Hippocampal formation (tissue), 2 donors: Measurements from ENCODE around the gene ATP13A3.
A peak's percentile ranks its signal among the peaks of the same experiment; 100 is the strongest.
"Not testable (repeated sequence)": the region's sequence is repeated elsewhere in the genome, so short reads cannot be mapped to it uniquely, and the experiment has no call there.

ENCODE experiments used
- DNase-seq, 2 donors: peaks; one replicate each; lab custom pipeline; 2025; lab: John Stamatoyannopoulos, UW

Gene ATP13A3

GRCh38 chr3:194486540-194487288 lies at the start of gene ATP13A3:
Gene ATP13A3 (minus strand): TSS chr3:194487002. CDS start chr3:194462190, 24,812 bp downstream.
- DNase-seq, result peak; percentile 89 to 93

DNA sequence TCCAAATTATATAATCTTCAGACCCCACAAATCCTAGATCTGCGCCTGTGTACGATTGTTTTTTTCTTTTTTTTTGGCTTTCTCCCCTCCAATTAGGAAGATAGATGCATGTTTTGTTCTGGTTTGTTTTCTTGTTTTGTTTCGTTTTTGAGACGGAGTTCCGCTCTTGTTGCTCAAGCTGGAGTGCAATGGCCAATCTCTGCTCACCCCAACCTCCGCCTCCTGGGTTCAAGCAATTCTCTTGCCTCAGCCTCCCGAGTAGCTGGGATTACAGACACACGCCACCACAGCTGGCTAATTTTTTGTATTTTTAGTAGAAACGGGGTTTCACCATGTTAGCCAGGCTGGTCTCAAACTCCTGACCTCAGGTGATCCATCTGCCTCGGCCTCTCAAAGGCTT lies 48.4 kb upstream of the ATP13A3 start:
- not testable (repeated sequence) for DNase-seq

DNA sequence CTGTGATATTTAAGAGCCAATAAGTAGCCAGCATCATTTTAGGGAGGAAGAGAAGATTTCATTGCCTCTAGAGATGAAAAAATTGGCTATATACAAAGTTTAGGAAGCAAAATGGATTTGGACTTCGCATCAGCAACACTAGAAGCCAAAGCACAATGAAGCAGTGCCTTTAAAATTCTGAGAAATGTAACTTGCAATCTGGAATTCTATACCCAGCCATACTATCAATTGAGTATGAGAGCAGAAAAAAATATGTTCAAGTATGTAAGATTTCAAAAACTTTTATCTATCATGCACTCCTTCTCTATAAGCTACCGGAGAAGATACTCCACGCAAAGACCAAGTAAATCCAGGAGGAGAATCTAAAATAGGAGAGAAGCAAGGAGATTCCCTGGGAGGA lies 47.4 kb upstream of the ATP13A3 start:
- no peak for DNase-seq

- DNase-seq, result no peak
Measured at GRCh38 chr3:194532591-194532990, 45.8 kb upstream of the ATP13A3 start.

- no peak for DNase-seq
Measured at GRCh38 chr3:194527726-194528125, 40.9 kb upstream of the ATP13A3 start.

DNA sequence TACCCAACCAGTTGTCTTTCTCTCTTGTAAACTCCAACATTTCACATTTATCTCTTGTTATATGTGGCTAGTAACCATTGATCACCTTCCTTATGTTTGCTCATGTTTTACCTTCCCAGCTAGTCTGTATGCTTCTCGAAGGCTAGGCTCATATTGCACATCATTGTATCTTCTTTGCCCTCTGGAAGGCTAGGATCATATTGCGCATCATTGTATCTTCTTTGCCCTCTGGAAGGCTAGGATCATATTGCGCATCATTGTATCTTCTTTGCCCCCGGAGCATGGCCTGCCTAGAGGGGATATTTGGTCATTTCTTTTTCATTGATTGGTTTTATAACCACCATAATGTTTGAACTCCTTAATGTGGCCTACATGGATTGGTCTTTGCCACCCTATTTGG lies 39.4 kb upstream of the ATP13A3 start:
- DNase-seq, result no peak

DNA sequence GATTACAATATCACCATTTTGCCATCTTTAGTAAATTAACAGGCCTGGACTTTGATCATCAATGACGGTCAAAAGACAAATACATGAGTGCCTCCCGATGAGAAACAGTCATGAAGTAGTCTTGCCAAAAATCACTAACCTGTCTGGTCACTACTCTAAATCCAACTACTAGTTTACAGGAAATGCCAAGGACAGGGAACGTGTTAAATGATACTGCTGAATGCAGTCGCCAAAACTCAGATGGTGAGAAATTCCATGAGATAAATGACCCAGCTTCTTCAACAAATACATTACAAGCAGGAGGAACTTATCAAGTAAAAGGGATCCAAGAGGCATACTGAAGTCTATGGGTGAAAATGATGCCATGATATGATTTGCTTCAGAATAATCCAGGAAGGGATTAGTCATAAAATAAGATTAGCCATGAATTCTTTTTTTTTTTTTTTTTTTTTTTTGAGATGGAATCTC lies 35.8 kb upstream of the ATP13A3 start:
- DNase-seq, result no peak

GRCh38 chr3:194521510-194522260 lies 34.9 kb upstream of the ATP13A3 start:
- DNase-seq, result no peak

GRCh38 chr3:194520682-194521162 lies 33.9 kb upstream of the ATP13A3 start:
- DNase-seq, result not testable (repeated sequence)

DNA sequence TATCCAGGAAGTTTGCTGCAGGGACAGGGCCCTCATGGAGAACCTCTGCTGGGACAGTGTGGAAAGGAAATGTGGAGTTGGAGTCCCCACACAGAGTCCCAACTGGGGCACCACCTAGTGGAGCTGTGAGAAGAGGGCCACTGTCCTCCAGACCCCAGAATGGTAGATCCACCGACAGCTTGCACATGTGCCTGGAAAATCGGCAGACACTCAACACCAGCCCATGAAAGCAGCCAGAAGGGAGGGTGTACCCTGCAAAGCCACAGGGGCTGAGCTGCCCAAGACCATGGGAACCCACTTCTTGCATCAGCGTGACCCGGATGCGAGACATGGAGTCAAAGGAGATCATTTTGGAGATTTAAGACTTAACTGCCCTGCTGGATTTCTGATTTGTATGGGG lies 33.4 kb upstream of the ATP13A3 start:
- not testable (repeated sequence) for DNase-seq

- no peak for DNase-seq
Measured at GRCh38 chr3:194518652-194519051, 31.9 kb upstream of the ATP13A3 start.

GRCh38 chr3:194517333-194517732 lies 30.5 kb upstream of the ATP13A3 start:
- DNase-seq, result no peak

DNA sequence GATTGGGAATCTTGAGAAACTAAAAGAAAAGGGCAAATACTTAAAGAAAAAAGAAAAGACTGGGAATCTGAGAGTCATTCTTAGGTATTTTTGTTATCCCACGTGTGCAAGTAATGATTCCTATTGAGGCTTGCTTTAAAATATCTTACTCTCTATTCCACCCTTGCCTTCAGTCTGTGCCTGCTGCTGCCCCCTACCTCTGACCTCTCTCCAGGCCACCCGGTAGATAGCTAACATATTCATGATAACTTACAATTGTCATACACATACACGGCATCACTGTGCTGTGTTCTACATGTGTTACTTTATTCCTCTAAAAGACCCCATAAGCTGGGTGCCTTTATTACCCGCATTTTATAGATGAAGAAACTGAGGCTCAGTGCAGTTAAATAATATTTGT lies 27.8 kb upstream of the ATP13A3 start:
- no peak for DNase-seq

GRCh38 chr3:194512895-194513601 lies 26.2 kb upstream of the ATP13A3 start:
- DNase-seq, result no peak

DNA sequence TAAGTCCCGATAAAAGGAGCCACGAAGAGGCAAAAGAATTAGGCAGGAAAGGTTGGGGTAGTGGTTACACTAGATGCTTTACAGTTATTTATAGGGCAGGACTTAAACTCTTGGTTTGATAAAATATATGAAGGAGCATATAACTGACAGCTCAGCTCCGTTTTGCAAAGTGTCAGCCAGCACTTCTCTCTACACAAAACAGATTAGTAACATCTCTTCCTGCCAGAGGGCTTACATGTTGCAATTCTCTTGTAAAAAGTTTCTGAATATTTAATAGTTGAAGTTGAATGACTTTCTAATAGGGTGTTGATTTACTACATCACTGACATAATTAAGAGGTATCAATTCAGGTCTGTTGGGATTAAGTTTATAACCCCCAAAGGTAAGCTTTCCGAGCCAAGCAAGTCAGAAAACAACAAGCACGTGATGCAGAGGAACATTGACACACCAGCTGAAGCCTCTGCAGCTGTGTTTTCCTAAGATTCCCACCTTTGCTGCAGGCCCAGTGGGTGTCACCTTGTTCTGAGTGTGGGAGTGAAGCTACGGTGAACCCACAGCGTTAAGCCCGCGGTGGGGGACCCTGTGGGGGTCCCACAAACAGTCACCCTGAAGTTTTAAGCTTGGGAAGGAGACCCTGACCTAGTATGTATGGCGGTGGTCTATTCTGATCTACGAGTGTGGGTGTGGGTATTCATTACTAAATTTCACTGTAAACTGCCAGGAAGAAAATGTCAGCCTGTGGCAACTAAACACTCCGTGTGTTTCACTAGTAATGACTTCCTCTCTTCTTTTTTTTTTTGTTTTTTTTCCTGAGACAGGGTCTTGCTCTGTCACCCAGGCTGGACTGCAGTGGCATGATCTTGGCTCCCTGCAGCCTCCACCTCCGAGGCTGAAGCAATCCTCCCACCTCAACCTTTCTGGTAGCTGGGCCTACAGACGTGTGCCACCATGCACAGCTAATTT lies 22.0 kb upstream of the ATP13A3 start:
- no peak for DNase-seq

GRCh38 chr3:194507571-194507970 lies 20.8 kb upstream of the ATP13A3 start:
- no peak for DNase-seq

GRCh38 chr3:194505791-194506415 lies 19.1 kb upstream of the ATP13A3 start:
- DNase-seq, result no peak

DNA sequence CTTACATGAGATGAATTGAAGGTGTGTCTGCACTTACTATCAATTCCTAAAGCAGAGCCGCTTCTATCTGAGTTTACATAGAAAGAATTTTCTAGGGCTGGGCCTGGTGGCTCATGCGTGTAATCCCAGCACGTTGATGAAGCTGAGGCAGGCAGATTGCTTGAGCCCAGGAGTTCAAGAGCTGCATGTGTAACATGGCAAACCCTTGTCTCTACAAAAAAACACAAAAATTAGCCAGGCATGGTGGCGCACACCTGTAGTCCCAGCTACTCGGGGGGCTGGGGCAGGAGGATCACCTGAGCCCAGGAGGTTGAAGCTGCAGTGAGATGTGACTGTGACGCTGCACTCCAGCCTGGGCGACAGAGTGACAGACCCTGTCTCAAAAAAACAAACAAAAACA lies 18.1 kb upstream of the ATP13A3 start:
- DNase-seq, result no peak

DNA sequence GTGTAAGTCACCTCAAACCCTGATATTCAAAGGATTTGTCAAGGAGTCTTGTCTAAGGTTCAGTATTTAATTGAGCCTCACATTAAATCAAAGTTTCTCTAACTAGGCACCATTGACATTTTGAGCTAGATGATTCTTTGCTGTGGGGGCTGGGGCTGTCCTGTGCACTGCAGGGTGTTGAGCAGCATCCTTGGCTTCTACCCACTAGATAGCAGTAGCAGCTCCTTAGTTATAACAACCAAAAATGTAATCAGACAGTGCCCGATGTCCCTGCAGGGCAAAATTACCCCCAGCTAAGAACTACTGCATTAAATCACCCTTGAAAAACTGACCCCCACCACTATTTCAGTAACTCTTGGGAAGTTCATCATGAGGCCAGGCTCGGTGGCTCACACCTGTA lies 17.3 kb upstream of the ATP13A3 start:
- DNase-seq, result no peak

GRCh38 chr3:194503081-194503531 lies 16.3 kb upstream of the ATP13A3 start:
- no peak for DNase-seq

GRCh38 chr3:194500198-194500597 lies 13.4 kb upstream of the ATP13A3 start:
- no peak for DNase-seq
